ENCODE measurements around the gene NOL4L.

DNA sequence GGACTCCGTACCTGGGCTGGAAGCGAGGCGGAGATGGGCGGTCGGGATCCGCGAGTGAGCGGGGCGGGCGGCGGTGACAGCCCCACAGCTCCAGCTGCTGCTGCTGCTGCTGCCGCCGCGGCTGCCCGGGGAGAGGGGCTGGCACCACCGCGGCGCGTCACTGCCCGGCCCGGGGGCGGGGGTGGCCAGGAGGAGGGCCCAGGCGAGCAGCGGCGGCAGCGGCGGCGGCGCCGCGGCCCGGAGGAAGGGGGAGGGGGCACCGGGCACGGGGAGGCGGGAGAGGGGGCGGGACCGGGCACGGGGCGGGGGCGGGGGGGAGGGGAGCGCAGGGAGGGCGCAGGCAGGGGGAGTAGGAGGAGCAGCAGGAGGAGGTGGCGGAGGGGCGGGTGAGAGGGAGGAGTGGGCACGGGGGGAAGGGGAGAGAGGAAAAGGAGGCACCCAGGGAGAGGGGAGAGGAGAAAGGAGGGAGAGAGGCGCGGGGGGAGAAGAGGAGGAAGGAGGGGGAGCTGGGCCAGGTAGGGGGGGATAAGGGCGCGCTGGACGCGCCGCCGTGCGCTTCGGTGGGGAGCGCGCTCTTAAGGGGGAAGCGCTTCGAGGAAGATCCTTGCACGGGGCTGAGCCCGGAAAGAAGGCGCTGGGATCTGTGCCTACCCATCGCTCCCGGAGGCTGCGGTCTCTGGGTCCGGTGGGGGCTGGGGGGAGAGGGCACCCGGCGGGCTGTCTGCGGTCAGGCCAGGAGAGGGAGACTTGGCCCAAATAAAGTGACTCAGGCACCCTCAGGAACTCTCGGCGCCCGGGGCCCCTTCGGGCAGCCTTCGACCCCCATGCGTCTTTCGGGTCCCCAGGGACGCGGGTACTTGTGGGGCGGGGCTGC lies 101.5 kb downstream of the NOL4L start:
- TF ChIP-seq, protein P1, sequence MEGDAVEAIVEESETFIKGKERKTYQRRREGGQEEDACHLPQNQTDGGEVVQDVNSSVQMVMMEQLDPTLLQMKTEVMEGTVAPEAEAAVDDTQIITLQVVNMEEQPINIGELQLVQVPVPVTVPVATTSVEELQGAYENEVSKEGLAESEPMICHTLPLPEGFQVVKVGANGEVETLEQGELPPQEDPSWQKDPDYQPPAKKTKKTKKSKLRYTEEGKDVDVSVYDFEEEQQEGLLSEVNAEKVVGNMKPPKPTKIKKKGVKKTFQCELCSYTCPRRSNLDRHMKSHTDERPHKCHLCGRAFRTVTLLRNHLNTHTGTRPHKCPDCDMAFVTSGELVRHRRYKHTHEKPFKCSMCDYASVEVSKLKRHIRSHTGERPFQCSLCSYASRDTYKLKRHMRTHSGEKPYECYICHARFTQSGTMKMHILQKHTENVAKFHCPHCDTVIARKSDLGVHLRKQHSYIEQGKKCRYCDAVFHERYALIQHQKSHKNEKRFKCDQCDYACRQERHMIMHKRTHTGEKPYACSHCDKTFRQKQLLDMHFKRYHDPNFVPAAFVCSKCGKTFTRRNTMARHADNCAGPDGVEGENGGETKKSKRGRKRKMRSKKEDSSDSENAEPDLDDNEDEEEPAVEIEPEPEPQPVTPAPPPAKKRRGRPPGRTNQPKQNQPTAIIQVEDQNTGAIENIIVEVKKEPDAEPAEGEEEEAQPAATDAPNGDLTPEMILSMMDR (IDR thresholded peaks at IDR 0.05) = no peak
- TF ChIP-seq POLR2AphosphoS5 (IDR thresholded peaks at IDR 0.05) (peak in 1 of 2 donors; percentile 63), POLR2A (IDR thresholded peaks at IDR 0.05; ENCODE audit: low read depth) (no peak), EP300 (IDR thresholded peaks at IDR 0.05) (no peak)
